Endodermal cell (in vitro differentiated cells): ENCODE results near the gene DMGDH. TPM values are rescaled to one million over a fixed set of nuclear protein-coding genes. Genes with fewer than 3 reads are reported as not detected.
A peak's percentile ranks its signal among the peaks of the same experiment; 100 is the strongest.

Experiments
- DNase-seq: peaks from one replicate; pipeline ENCODE4 v3.0.0-alpha.2; 2017
- H3K27ac ChIP-seq: 2 replicates; pipeline ENCODE4 v1.5.1; 2013; ENCODE audit warnings: mild to moderate bottlenecking, low read depth, low read length, moderate library complexity
- H3K27me3 ChIP-seq: 2 replicates; pipeline ENCODE4 v1.6.1; 2013; ENCODE audit warnings: mild to moderate bottlenecking, low read length, moderate library complexity; ENCODE audit not compliant: insufficient read depth, control insufficient read depth, poor library complexity, severe bottlenecking
- H3K36me3 ChIP-seq: 2 replicates; pipeline ENCODE4 v1.7.0; 2013; ENCODE audit warnings: mild to moderate bottlenecking, low read length, moderate library complexity; ENCODE audit not compliant: control insufficient read depth, insufficient read depth
- H3K4me1 ChIP-seq: one replicate; pipeline ENCODE4 v1.7.0; 2013; ENCODE audit warnings: low read length; ENCODE audit not compliant: control insufficient read depth, insufficient read depth
- H3K4me3 ChIP-seq: 2 replicates; pipeline ENCODE4 v1.5.1; 2013; ENCODE audit warnings: mild to moderate bottlenecking, low read length, moderate library complexity
- H3K9ac ChIP-seq: 2 replicates; pipeline ENCODE4 v1.6.1; 2013; ENCODE audit warnings: mild to moderate bottlenecking, low read length, moderate library complexity; ENCODE audit not compliant: poor library complexity, severe bottlenecking; ENCODE audit errors: extremely low read depth
- H3K9me3 ChIP-seq: 2 replicates; pipeline ENCODE4 v1.6.1; 2013; ENCODE audit warnings: mild to moderate bottlenecking, low read length, moderate library complexity; ENCODE audit not compliant: control insufficient read depth
- H3K27ac Mint-ChIP-seq: 2 replicates; pipeline ENCODE4 v1.8.0; 2020; ENCODE audit warnings: mixed read lengths
- H3K27me3 Mint-ChIP-seq: 2 replicates; pipeline ENCODE4 v1.8.0; 2021; ENCODE audit warnings: mild to moderate bottlenecking, mixed read lengths; ENCODE audit not compliant: insufficient read depth
- H3K36me3 Mint-ChIP-seq: 2 replicates; pipeline ENCODE4 v1.8.0; 2020; ENCODE audit warnings: low read depth, mixed read lengths
- H3K4me1 Mint-ChIP-seq: 2 replicates; pipeline ENCODE4 v1.8.0; 2020; ENCODE audit warnings: mixed read lengths
- H3K4me3 Mint-ChIP-seq: 2 replicates; pipeline ENCODE4 v1.8.0; 2020; ENCODE audit warnings: mild to moderate bottlenecking, moderate library complexity, mixed read lengths
- H3K9me3 Mint-ChIP-seq: 2 replicates; pipeline ENCODE4 v1.8.0; 2020; ENCODE audit warnings: mild to moderate bottlenecking, mixed read lengths
- WGBS, 2 experiments: methylation state at CpG; one replicate each; pipeline versions ENCODE4 v1.1.5 to v1.1.7; 2013; ENCODE audit warnings: missing lambda C conversion rate in 2 of 2, mixed read lengths in 1 of 2; ENCODE audit not compliant: insufficient coverage in 1 of 2, insufficient read length in 1 of 2; 5-methylcytosine and 5-hydroxymethylcytosine counted together
- total RNA-seq, 2 donors: library from RNA; stranded (reverse); fragmentation: NEBNext Ultra II Directional in 1 of 2; extraction: Animal tissue kit (Norgen Biotek cat#: 25700) in 1 of 2; gene quantifications; 2 replicates in 1 of 2; 3 replicates in 1 of 2; pipeline ENCODE4 v1.2.1, GENCODE V29; 2021
- TF ChIP-seq, protein P1 (sequence below): fragments of 200-600 bp; sonication (generic); conservative IDR thresholded peaks from 2 replicates; pipeline ENCODE4 v1.5.0; 2021; ENCODE audit warnings: antibody characterized with exemption, mild to moderate bottlenecking

The DMGDH gene
- total RNA-seq, 2 donors from 2014 or later: 0.73 to 4.7 TPM

DNA sequence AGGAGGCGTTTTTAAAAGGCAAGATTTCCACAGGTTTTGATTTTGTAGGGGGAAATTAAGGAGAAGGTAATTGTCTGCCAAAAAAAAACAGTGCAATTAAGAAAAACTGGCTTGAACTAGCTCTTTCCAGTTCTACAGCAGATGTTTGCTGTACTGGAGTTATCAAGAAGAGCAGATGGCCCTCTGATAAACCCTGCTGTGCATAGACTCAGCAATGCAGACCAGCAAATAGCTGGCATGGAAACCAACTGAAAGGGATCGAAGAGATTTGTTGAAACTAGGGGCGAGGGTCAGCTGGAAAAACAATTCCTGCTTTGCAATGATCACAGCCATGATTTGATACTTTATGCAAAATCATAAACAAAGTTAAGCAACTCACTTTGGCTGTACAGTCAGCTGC is 24.3 kb upstream of the DMGDH start:
- Histone ChIP-seq H3K27ac (no peak overlapping the region), H3K36me3 (no peaks in the 10 kb centered on the region), H3K9ac (no peak overlapping the region), H3K27me3 (no peaks in the 10 kb centered on the region), H3K9me3 (no peaks in the 10 kb centered on the region), H3K4me3 (no peak overlapping the region), H3K4me1 (no peaks in the 10 kb centered on the region)
- no peak overlapping the region for H3K27ac Mint-ChIP-seq
- no peaks in the 10 kb centered on the region for H3K27me3 Mint-ChIP-seq
- H3K4me3 Mint-ChIP-seq: no peak overlapping the region
- TF ChIP-seq, protein P1, sequence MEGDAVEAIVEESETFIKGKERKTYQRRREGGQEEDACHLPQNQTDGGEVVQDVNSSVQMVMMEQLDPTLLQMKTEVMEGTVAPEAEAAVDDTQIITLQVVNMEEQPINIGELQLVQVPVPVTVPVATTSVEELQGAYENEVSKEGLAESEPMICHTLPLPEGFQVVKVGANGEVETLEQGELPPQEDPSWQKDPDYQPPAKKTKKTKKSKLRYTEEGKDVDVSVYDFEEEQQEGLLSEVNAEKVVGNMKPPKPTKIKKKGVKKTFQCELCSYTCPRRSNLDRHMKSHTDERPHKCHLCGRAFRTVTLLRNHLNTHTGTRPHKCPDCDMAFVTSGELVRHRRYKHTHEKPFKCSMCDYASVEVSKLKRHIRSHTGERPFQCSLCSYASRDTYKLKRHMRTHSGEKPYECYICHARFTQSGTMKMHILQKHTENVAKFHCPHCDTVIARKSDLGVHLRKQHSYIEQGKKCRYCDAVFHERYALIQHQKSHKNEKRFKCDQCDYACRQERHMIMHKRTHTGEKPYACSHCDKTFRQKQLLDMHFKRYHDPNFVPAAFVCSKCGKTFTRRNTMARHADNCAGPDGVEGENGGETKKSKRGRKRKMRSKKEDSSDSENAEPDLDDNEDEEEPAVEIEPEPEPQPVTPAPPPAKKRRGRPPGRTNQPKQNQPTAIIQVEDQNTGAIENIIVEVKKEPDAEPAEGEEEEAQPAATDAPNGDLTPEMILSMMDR: no peak
- no peaks in the 10 kb centered on the region for H3K36me3 Mint-ChIP-seq
- WGBS, 2 experiments: 83 to 88% methylated on average over 3 of the region's 3 CpGs
- no peak for DNase-seq
- peaks cover 4% of the 10 kb centered on the region for H3K9me3 Mint-ChIP-seq
- H3K4me1 Mint-ChIP-seq: peaks cover 6% of the 10 kb centered on the region

- no peaks in the 10 kb centered on the region for H3K36me3 ChIP-seq
- Mint-ChIP-seq H3K9me3 (peaks cover 4% of the 10 kb centered on the region), H3K36me3 (no peaks in the 10 kb centered on the region), H3K27me3 (no peaks in the 10 kb centered on the region), H3K4me1 (peaks cover 9% of the 10 kb centered on the region), H3K27ac (no peak overlapping the region), H3K4me3 (no peak overlapping the region)
- DNase-seq: no peak
- no peak overlapping the region for H3K27ac ChIP-seq
- no peaks in the 10 kb centered on the region for H3K9me3 ChIP-seq
- H3K4me3 ChIP-seq: no peak overlapping the region
- WGBS, 2 experiments: 94% methylated on average over 2 of the region's 3 CpGs; no CpG with 5 or more reads in 1 of the 2 experiments
- H3K4me1 ChIP-seq: no peaks in the 10 kb centered on the region
- TF ChIP-seq, protein P1: no peak
- H3K27me3 ChIP-seq: no peaks in the 10 kb centered on the region
- no peak overlapping the region for H3K9ac ChIP-seq
These were observed 21.6 kb upstream of the DMGDH start for GRCh38 chr5:79091064-79091463.

GRCh38 chr5:79088507-79088906 is 19.0 kb upstream of the DMGDH start:
- DNase-seq: peak; percentile 50
- TF ChIP-seq, protein P1: no peak
- Mint-ChIP-seq H3K27me3 (no peaks in the 10 kb centered on the region), H3K4me3 (no peak overlapping the region), H3K36me3 (no peaks in the 10 kb centered on the region), H3K27ac (no peak overlapping the region), H3K4me1 (peaks cover 3% of the 10 kb centered on the region), H3K9me3 (no peaks in the 10 kb centered on the region)
- Histone ChIP-seq H3K4me3 (no peak overlapping the region), H3K27me3 (no peaks in the 10 kb centered on the region), H3K9me3 (no peaks in the 10 kb centered on the region), H3K4me1 (no peaks in the 10 kb centered on the region), H3K36me3 (no peaks in the 10 kb centered on the region), H3K9ac (no peak overlapping the region), H3K27ac (no peak overlapping the region)
- WGBS, 2 experiments: 85 to 93% methylated on average over 3 to 4 of the region's 4 CpGs
